Thyroid gland (tissue), 4 donors: ENCODE data around the gene DNA2. TPM values are rescaled to one million over a fixed set of nuclear protein-coding genes. Genes with fewer than 3 reads are reported as not detected.

Source experiments
- DNase-seq, 2 donors: peaks; one replicate each; pipeline ENCODE4 v3.0.0-alpha.2; 2019
- H3K27ac ChIP-seq, 3 donors: fragments of 200-600 bp; sonication (generic); 1 replicate in 2 of 3; 2 replicates in 1 of 3; pipeline ENCODE4 v1.5.1; 2016 to 2019; ENCODE audit warnings: mild to moderate bottlenecking in 1 of 3, moderate library complexity in 1 of 3
- H3K27me3 ChIP-seq: fragments of 200-600 bp; sonication (generic); one replicate; pipeline ENCODE4 v1.5.1; 2019
- H3K36me3 ChIP-seq, 2 donors: fragments of 200-600 bp; sonication (generic); one replicate each; pipeline ENCODE4 v1.5.1; 2016 to 2019
- H3K4me1 ChIP-seq, 2 donors: fragments of 200-600 bp; sonication (generic); one replicate each; pipeline ENCODE4 v1.5.1; 2017 to 2019
- H3K4me3 ChIP-seq, 3 donors: fragments of 200-600 bp; sonication (generic); replicated peaks in 1 of 3; 1 replicate in 2 of 3; 2 replicates in 1 of 3; pipeline ENCODE4 v1.5.1; 2016; ENCODE audit warnings: mild to moderate bottlenecking in 1 of 3
- H3K9me3 ChIP-seq: fragments of 200-600 bp; sonication (generic); one replicate; pipeline ENCODE4 v1.5.1; 2017
- CTCF ChIP-seq, 6 experiments: fragments of 200-600 bp in 3 of 6; fragments of 450-650 bp in 3 of 6; sonication (generic) in 3 of 6; IDR thresholded peaks; one replicate each; pipeline ENCODE4 v1.5.1; 2016 to 2019; ENCODE audit warnings: antibody characterized with exemption in 6 of 6, mild to moderate bottlenecking in 2 of 6, inconsistent platforms in 1 of 6, moderate library complexity in 1 of 6
- POLR2A ChIP-seq, 2 donors: fragments of 450-650 bp; IDR thresholded peaks; one replicate each; pipeline ENCODE4 v1.6.1; 2017; ENCODE audit warnings: antibody characterized with exemption in 2 of 2, mild to moderate bottlenecking in 2 of 2, moderate library complexity in 1 of 2
- WGBS, 2 donors: methylation state at CpG; one replicate each; pipeline ENCODE4 v1.1.5; 2017; 5-methylcytosine and 5-hydroxymethylcytosine counted together
- intact Hi-C: fragments of 100-400 bp; cut with DNase I; formaldehyde crosslinking; loops from one replicate; pipeline ENCODE4 v1.15.1; 2023
- total RNA-seq, 4 donors: library from RNA; depleted of rRNA; stranded (reverse); fragments of >200 nt; gene quantifications; one replicate each; pipeline ENCODE4 v1.2.3, GENCODE V29; 2016

Gene DNA2
- total RNA-seq, 4 donors from 2014 or later: 1.8 to 18.2 (median 4.9) TPM

- Histone ChIP-seq H3K9me3 (no peaks in the 10 kb centered on the region), H3K4me3 (no peak overlapping the region), H3K36me3 (no peaks in the 10 kb centered on the region), H3K4me1 (no peaks in the 10 kb centered on the region), H3K27me3 (no peaks in the 10 kb centered on the region), H3K27ac (no peak overlapping the region)
- 78 to 91% methylated on average over 1 of the region's 1 CpG for whole genome bisulfite sequencing, 2 donors
- no peak for TF ChIP-seq CTCF (IDR thresholded peaks at IDR 0.05)
- TF ChIP-seq POLR2A (IDR thresholded peaks at IDR 0.05): no peak
- intact Hi-C loops: no loop called here
- DNase-seq: no peak
Observed at GRCh38 chr10:68446179-68446578, 25.6 kb downstream of the DNA2 start.

- Histone ChIP-seq H3K27me3 (no peaks in the 10 kb centered on the region), H3K4me3 (no peak overlapping the region), H3K36me3 (no peaks in the 10 kb centered on the region), H3K4me1 (no peaks in the 10 kb centered on the region), H3K27ac (no peak overlapping the region), H3K9me3 (no peaks in the 10 kb centered on the region)
- no peak for DNase-seq
- intact Hi-C loops: no loop called here
- TF ChIP-seq POLR2A (IDR thresholded peaks at IDR 0.05) (no peak), CTCF (IDR thresholded peaks at IDR 0.05) (no peak)
- 93 to 96% methylated on average over 2 of the region's 2 CpGs for WGBS, 2 donors
Observed at GRCh38 chr10:68442971-68443370, 28.8 kb downstream of the DNA2 start.

DNA sequence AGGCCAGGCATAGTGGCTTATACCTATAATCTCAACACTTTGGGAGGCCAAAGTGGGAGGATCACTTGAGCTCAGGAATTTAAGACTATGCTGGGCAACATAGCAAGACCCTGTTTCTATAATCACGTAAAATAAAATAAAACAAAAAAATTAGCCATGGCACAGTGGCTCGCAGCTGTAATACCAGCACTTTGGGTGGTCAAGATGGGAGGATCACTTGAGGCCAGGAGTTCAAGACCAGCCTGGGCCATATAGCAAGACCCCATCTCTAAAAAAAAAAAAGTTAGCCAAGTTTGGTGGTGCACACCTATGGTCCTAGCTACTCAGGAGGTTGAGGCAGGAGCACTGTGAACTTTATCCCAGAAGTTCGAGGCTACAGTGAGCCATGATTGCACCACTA, 30.9 kb downstream of the DNA2 start:
- TF ChIP-seq CTCF (IDR thresholded peaks at IDR 0.05) (no peak), POLR2A (IDR thresholded peaks at IDR 0.05) (no peak)
- Histone ChIP-seq H3K9me3 (no peaks in the 10 kb centered on the region), H3K27me3 (no peaks in the 10 kb centered on the region), H3K4me1 (no peaks in the 10 kb centered on the region), H3K4me3 (no peak overlapping the region), H3K36me3 (no peaks in the 10 kb centered on the region), H3K27ac (no peak overlapping the region)
- 95 to 97% methylated on average over 3 of the region's 3 CpGs for WGBS, 2 donors
- intact Hi-C loops: no loop called here
- no peak for DNase-seq

- intact Hi-C loops: no loop called here
Observed at GRCh38 chr10:68435803-68436202, 36.0 kb downstream of the DNA2 start.

DNA sequence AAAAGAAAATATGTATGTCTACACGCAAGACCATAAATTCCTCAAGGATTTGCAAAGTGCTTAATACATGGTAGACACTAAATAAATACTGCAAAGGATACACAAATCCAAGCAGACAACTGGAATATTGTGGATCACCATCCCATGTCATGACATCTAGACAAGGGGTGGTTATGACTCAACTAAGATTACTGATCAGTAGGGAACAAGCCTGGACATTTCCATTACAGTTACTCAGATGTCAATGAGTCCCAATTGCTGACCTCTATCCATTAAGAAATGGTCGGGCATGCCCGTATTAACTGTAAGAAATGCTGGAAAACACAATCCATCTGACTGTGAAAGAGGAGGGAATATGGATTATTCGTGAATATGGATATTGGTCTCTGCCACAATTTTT, 37.1 kb downstream of the DNA2 start:
- TF ChIP-seq POLR2A (IDR thresholded peaks at IDR 0.05): no peak
- no peak for TF ChIP-seq CTCF (IDR thresholded peaks at IDR 0.05)
- H3K4me1 ChIP-seq: no peaks in the 10 kb centered on the region
- no peaks in the 10 kb centered on the region for H3K27me3 ChIP-seq
- intact Hi-C loops: no loop called here
- DNase-seq: no peak
- no peaks in the 10 kb centered on the region for H3K9me3 ChIP-seq
- H3K27ac ChIP-seq: no peak overlapping the region
- 94 to 96% methylated on average over 4 of the region's 4 CpGs for WGBS, 2 donors
- H3K36me3 ChIP-seq: no peaks in the 10 kb centered on the region
- no peak overlapping the region for H3K4me3 ChIP-seq

More at GRCh38 chr10:68435803-68436202, 36.0 kb downstream of the DNA2 start:
- no peaks in the 10 kb centered on the region for H3K36me3 ChIP-seq
- H3K4me1 ChIP-seq: no peaks in the 10 kb centered on the region
- no peak for TF ChIP-seq POLR2A (IDR thresholded peaks at IDR 0.05)
- TF ChIP-seq CTCF (IDR thresholded peaks at IDR 0.05): no peak
- H3K27ac ChIP-seq: no peak overlapping the region
- DNase-seq: no peak
- H3K4me3 ChIP-seq: no peak overlapping the region
- no peaks in the 10 kb centered on the region for H3K27me3 ChIP-seq
- no peaks in the 10 kb centered on the region for H3K9me3 ChIP-seq
